NCI-H82 treated with DMSO at 0.1 percent for 48 hours (cell line): ENCODE results near the gene PLCB1.

Experiments used
- DNase-seq: peaks from one replicate; lab custom pipeline; 2025; ENCODE audit not compliant: unreplicated experiment; lab: John Stamatoyannopoulos, UW

PLCB1 gene

GRCh38 chr20:8210749-8211148 is 78.7 kb downstream of the PLCB1 start:
- no peak for DNase-seq

DNA sequence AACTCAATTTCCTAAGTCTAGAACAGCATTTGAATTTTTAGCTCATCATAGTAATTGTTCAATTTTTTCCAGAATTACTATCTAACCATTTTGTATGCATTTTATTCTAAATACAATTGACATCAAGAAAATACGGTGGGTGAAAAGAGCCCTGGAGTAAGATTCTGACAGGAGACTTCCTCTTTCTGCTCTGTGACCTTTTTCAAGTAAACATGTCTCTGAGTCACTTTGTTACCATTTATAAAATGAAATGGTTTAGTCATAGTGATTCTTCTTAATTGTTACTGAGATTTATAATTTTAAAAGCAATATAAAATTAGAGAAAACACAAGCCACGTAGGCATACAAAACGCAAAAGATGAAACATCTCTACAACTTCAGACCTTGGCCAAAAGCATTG is 80.2 kb downstream of the PLCB1 start:
- no peak for DNase-seq

- no peak for DNase-seq
Observed at GRCh38 chr20:8213270-8213669, 81.2 kb downstream of the PLCB1 start.

GRCh38 chr20:8213831-8214587 is 81.9 kb downstream of the PLCB1 start:
- peak; percentile 70 for DNase-seq

DNA sequence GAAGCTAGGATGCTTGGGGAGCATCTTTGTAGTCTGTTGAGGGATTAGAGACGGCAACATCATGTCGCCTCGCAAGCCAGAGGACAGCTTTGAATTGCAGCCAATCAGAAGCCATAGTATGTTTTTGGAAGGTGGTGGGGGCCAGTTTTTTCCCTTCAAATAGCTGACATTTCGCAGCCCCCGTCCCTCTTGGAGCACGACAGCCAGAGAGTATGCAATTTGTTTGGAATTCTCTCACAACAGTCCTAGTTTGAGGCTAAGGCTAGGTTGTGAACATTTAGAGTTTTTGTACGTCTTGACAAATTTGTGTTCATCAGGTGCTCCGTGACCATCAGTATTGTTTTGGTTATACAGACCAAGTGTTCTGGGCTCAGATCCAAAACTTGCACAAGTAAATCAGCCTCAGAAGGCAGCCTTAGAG is 83.3 kb downstream of the PLCB1 start:
- DNase-seq, result no peak

- no peak for DNase-seq
Observed at GRCh38 chr20:8216375-8217200, 84.5 kb downstream of the PLCB1 start.

DNA sequence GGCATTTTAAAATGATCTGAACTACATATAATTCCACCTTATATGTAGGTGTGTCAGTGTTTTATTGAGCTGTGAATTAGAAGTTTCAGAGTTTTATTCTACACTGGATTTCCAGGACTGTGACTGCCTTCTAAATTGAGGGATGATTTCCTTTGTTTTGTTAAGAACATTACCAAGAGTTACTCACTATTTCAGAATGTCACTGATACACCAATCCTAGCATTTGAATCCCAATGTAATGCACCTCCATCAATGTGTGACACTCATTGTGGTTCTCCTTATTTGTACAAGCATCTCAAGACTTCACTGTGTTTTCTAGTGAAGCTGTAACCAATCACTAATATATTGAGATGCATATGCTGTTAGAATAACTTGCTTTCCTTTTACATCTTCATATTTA is 86.8 kb downstream of the PLCB1 start:
- no peak for DNase-seq

DNA sequence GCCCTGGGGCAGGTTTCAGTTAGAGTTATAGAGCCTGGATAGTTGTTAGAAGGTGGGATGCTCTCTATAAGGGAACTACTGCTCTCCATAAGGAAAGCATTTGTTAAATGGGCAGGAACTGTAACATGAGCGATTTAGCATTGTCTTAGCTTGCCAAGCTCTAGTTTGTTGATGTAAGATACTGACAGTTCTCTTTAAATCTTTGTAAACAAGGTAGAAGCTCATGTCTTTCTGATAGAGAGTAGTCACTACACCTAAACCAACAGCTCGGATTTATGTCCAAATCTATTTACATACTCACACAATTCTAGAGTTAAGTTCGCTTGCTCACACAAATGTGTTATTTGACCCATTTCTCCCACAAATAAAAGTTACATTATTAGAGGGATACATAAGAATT is 87.3 kb downstream of the PLCB1 start:
- DNase-seq, result no peak

DNA sequence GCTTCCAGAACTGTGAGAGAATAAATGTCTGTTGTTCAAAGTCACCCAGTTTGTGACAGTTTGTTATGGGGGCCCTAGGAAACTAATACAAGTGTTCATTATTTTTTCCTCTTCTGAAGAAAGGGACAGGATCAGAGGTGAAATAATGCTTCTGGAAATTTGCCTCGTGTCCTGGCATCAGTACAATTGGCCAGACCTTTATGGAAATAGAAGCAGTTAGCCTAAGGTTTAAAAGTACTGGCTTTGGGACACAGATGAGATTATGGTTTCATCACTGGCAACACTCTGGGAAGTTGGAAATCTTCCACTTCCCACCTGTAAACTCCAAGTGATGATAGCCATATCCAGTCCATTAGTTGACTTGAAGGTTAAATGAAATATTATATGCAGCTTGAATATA is 88.7 kb downstream of the PLCB1 start:
- DNase-seq, result no peak

- DNase-seq, result no peak
Observed at GRCh38 chr20:8221887-8222419, 89.9 kb downstream of the PLCB1 start.

DNA sequence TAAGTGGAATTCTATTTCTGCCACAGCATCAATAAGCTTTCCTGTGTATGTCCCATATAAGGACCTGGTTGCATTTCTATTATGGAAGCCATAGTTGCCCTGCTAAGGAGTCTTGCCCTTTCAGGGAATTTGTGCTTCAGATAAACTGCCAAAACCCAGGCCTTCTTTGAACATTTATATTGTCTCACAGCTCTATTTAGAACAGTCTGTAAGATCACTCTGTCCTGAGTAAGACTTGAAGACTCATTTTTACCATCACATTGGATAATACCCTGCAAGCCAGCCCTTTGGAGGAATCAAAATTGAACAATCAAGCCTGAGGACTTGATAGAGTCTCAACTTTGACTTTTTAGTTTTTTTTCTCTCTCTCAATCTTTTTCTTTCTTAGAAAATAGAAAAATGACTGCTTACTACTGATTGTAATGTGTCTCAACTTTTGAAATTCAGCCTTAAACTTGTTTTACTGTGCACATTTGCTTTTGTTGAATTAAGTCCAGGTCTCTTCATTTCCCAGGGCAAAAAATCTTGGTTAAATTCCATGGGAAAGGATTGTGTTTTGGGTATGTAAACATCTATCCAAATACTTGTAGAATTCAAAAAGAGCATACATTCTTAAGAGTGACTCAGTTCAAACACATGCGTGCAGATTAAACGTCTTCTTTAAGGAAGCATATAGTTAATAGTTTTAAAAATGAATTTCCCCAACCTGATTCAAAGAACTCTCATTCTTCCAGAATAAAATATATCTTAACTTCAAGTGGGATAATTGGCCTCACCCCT is 91.2 kb downstream of the PLCB1 start:
- DNase-seq, result no peak

GRCh38 chr20:8225658-8226057 is 93.6 kb downstream of the PLCB1 start:
- no peak for DNase-seq

- no peak for DNase-seq
Observed at GRCh38 chr20:8226106-8226505, 94.0 kb downstream of the PLCB1 start.

- DNase-seq, result no peak
Observed at GRCh38 chr20:8227293-8227692, 95.2 kb downstream of the PLCB1 start.

- DNase-seq, result no peak
Observed at GRCh38 chr20:8228315-8228714, 96.2 kb downstream of the PLCB1 start.

- DNase-seq, result no peak
Observed at GRCh38 chr20:8229090-8229489, 97.0 kb downstream of the PLCB1 start.

DNA sequence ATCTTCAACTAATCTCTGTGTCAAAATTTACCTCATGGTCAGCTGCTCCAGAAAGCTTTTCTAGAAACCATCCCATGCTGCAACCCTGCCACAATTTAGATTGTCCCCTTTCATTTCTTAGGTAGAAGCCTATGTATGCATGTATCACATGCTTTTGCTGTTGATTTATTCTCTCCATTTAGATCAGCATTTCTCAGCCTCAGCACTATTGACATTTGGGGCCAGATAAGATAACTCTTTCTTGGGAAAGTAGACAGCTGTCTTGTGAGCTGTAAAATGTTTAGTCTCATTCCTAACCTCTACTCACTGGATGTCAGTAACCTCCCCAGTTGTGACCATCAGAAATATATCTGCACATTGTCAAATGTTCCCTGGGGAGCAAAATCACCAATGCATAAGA is 99.0 kb downstream of the PLCB1 start:
- no peak for DNase-seq

GRCh38 chr20:8232332-8232731 is 100.3 kb downstream of the PLCB1 start:
- no peak for DNase-seq

- DNase-seq, result no peak
Observed at GRCh38 chr20:8234580-8234979, 102.5 kb downstream of the PLCB1 start.

DNA sequence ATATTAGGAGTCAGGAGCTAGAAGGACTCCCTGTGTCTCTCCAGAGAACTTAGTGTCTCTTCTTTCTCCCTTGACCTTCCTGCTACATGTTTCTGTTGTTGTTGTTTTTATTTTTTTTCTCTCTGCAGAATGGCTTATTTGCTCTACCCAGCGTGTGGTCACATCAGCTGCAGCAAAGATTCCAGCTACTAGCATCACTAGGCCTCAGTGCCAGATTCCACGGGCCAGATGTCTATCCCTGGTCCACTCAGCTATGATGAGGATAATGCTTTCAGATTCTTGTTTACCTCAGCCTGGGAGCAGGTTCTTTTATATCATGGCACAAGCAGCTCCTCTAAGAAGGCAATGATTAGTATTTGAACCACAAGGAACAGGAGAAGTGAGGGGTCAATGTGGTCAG is 110.0 kb downstream of the PLCB1 start:
- no peak for DNase-seq
